GM20000 (cell line): ENCODE measurements around the gene PLEKHA6.

Experiments used
- DNase-seq: peaks from one replicate; pipeline ENCODE4 v3.0.0; 2012; ENCODE audit warnings: low spot score
- TF ChIP-seq, protein P1 (sequence below): IDR thresholded peaks from 2 replicates; pipeline ENCODE4 v1.5.1; 2012; ENCODE audit warnings: mild to moderate bottlenecking, control low read depth; ENCODE audit errors: extremely low read depth, missing control alignments

Gene PLEKHA6

DNA sequence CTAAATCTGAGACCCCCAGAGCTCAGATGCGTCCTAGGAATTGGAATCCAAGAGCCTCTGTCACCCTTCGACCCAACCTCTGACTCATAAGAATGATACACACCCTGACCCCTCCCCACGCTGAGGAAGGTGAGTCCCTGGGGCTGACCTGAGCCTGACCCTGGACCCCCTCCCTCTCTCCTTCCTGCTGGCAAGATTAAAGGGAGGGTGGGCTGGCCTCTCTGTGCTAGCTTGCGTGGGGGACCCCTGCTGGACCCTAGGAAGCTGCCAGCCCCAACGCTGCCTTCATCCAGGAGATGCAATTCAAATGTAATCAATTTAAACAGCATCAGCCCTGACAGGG, 627 bp downstream of the PLEKHA6 start:
- TF ChIP-seq, protein P1, sequence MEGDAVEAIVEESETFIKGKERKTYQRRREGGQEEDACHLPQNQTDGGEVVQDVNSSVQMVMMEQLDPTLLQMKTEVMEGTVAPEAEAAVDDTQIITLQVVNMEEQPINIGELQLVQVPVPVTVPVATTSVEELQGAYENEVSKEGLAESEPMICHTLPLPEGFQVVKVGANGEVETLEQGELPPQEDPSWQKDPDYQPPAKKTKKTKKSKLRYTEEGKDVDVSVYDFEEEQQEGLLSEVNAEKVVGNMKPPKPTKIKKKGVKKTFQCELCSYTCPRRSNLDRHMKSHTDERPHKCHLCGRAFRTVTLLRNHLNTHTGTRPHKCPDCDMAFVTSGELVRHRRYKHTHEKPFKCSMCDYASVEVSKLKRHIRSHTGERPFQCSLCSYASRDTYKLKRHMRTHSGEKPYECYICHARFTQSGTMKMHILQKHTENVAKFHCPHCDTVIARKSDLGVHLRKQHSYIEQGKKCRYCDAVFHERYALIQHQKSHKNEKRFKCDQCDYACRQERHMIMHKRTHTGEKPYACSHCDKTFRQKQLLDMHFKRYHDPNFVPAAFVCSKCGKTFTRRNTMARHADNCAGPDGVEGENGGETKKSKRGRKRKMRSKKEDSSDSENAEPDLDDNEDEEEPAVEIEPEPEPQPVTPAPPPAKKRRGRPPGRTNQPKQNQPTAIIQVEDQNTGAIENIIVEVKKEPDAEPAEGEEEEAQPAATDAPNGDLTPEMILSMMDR = no peak
- no peak for DNase-seq

DNA sequence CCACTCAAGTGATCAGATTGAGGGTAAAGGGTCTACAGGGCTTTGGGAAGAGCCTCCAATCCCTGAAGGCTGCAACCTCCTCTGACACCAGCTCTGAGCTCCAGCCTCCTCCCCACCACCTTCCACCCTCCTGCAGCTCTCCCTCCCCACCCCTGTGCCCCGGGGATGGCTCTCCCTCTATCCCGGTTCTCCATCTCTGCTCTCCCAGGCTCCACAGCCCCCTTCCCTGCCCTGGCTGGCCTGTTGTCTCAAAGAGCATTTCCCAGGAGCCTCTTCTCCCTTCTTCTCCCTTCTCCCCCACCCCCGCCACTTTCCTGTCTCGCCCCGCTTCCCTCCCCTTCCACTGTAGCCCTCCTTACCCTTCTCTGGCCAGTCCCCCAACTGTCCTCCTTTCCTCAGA, 1.1 kb downstream of the PLEKHA6 start:
- no peak for DNase-seq
- TF ChIP-seq, protein P1 = no peak

DNA sequence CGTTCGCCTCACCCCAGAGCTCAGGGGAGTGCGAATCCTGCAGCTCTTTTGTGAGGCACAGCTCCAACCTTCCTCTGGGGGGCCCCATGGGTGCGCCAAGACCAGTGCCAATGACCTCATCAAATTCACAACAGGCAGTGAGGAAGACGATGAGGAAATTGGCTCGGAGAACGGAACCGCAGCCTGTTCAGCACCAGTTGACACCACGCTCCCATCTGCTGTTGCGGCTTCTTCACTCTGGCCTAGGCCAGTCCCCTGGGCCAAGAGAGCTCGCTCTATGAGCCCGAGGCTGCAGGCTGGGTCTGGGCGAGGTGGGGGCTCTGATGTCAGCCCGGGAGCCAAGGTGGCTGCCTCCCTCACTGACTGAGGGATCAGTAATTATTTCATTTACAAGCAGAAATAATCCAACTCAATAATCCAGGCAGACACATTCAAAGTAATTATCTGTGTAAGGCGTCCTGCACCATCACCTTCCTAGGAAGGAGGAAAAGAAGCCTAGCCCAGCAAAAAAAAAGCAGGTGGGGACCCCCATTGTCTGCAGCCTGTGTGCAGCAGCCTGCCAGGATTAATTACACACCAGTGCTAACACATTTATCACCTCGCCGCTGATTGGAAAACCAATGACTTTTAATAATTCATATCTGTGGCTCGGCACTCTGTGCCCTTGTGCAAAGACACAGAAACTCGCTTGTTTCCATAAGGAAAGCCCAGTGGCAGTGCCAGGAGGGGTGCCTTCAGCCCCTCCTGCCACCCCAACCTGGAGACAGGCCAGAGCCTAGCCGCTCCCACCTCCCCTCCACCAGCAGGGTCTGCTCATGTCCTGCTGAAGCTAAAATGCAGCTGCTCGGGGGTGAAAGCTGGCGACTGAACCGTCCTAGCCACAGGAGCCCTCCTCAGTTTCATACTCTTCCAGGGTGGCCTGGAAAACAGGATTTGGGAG, 1.9 kb downstream of the PLEKHA6 start:
- DNase-seq = no peak
- TF ChIP-seq, protein P1 = no peak

DNA sequence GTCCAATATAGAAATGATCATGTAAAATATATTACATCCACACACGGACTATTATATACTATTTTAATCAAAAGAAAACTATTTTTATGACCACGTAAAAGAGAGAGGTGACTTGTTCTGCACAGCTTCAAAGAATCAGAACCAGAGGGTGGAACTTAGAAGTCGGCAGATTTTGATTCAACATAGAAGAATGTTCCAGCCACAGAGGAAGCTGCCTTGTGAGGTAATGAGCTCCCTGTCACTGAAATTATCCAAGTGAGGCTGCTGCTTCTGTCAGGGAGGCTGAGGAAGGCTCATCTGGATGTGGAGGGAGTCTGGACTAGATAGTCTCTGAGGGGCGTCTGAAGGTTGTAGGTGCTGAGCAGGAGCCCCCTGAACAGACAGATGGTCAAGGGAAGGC, 2.7 kb downstream of the PLEKHA6 start:
- TF ChIP-seq, protein P1 = no peak
- no peak for DNase-seq

DNA sequence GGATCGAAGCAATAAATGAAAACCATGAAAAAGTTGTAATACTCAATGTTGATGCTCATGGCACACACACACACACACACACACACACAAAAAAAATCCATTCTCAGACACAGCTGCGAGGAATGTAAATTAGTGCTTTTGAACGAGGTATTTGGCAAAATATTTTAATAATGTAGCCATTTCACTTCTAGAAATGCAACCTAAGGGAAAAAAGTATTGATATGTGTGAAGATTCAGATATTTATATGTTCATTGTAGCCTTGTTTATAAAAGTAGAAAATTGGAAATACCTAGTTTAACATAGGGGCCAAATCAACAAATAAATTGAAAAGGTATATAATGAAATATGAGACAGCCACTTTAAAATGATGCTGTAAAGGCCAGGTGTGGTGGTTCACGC, 3.8 kb downstream of the PLEKHA6 start:
- no peak for DNase-seq
- TF ChIP-seq, protein P1 = no peak

DNA sequence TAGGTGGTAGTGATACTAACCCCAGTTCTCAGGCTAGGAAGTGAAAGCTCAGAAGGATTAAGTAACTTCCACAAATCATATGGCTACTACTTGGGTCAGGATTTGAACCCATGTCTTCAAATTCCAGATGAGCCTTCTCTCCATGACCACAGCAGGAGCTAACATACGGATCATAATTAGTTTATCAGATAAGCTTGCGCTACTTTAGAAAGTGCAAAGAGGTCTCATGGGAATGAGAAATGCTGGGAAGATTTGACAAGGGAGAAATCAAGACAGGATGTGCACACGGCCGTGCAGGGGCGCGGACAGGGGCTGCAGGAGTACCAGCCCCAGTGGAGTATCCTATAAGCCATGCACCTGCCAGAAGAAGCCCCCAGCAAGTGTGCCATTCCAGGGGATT, 5.2 kb downstream of the PLEKHA6 start:
- TF ChIP-seq, protein P1 = no peak

DNA sequence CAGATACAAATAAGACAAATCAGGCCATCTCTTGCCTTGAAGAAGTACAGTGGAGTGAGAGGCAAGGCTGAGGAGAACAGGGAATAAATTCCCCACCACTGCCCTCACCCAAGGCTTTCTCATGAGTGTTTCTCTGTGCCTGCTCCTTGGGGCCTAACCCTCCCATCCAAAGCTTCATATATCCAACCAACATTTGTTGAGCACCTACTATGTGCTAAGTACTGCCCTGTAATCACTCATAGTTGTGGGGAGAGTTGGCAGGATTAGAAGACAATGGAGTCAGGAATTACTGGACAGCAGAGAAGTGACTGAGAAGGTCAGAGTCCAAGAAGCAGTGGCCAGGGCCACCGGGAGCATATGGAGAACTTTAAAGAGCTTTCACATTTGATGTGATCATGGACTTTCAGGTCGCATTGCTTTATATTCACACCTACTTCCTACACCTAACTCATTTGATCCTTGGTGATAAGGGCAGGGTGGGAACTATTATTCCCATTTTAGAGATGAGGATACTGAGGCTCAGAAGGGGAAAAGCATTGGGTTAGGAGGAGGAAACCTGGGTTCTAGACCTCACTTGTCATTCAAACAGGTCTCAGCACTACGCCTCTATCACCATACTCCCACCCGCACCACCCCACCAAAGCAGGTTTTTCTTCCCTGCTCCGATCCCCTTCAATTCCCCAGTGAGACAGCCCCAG, 6.4 kb downstream of the PLEKHA6 start:
- no peak for DNase-seq
- TF ChIP-seq, protein P1 = no peak

More for the DNA sequence above, 5.2 kb downstream of the PLEKHA6 start:
- DNase-seq = no peak
